Spleen (tissue), 7 donors: ENCODE results near the gene CLCN5.

Source experiments
- CTCF ChIP-seq, 11 experiments: fragments of 200-600 bp in 7 of 11; fragments of 450-650 bp in 4 of 11; sonication (generic) in 4 of 11; IDR thresholded peaks in 8 of 11; conservative IDR thresholded peaks in 3 of 11; 1 replicate in 7 of 11; 2 replicates in 4 of 11; pipeline versions ENCODE4 v1.4.0 to v1.8.0; 2016 to 2021; ENCODE audit warnings: antibody characterized with exemption in 11 of 11, inconsistent platforms in 4 of 11, mild to moderate bottlenecking in 1 of 11
- POLR2A ChIP-seq, 3 donors: fragments of 450-650 bp; IDR thresholded peaks; one replicate each; pipeline ENCODE4 v1.5.1; 2017; ENCODE audit warnings: antibody characterized with exemption in 3 of 3, mild to moderate bottlenecking in 1 of 3
- POLR2AphosphoS5 ChIP-seq, 3 donors: sonication (generic); formaldehyde crosslinking; IDR thresholded peaks; one replicate each; pipeline ENCODE4 v1.5.1; 2017; ENCODE audit warnings: antibody characterized with exemption in 3 of 3
- donor health status: DM: no; HTN: no; CAD: no; lungs with moderate emphysema.
- donor health status: DM: no; HTN: no; CAD: no.
- donor health status: DM: no; HTN: no; CAD: no.

- peak; percentile 17 to 67 (median 51) for TF ChIP-seq CTCF (IDR thresholded peaks at IDR 0.05 in 8 of 11, conservative IDR thresholded peaks at IDR 0.05 in 3 of 11)
- peak; percentile 76 to 86 (median 85) for TF ChIP-seq POLR2AphosphoS5 (IDR thresholded peaks at IDR 0.05)
- TF ChIP-seq POLR2A (IDR thresholded peaks at IDR 0.05) = no peak
Observed at GRCh38 chrX:49878834-49879655, 43.4 kb upstream of the CLCN5 start, which contains the start of gene USP27X.
